ENCODE results near the gene PEX5.

Gene PEX5

GRCh38 chr12:7152818-7153217 is 36.7 kb upstream of the PEX5 start:
- no peaks in the 10 kb centered on the region for H4K20me1 ChIP-seq (ENCODE audit: insufficient read depth, low read length, poor library complexity, severe bottlenecking)
- peaks cover 73% of the 10 kb centered on the region; the same call in 1 of the 2 replicates for H3K36me3 ChIP-seq (ENCODE audit: insufficient read depth, low read length)
- no peak overlapping the region for H3K4me3 ChIP-seq (ENCODE audit: low read length, poor library complexity, severe bottlenecking)
- no peak overlapping the region for H3K4me2 ChIP-seq (ENCODE audit: low read depth, low read length, poor library complexity, severe bottlenecking)
- no peaks in the 10 kb centered on the region for H3K27me3 ChIP-seq (ENCODE audit: insufficient read depth, low read length, poor library complexity, severe bottlenecking)
- no peaks in the 10 kb centered on the region for H3K79me2 ChIP-seq (ENCODE audit: insufficient read depth, low read length)
- H3K9ac ChIP-seq (ENCODE audit: low read depth, low read length, poor library complexity, severe bottlenecking), result no peak overlapping the region
- no peaks in the 10 kb centered on the region for H3K9me3 ChIP-seq (ENCODE audit: insufficient read depth, low read depth, low read length)
- no peaks in the 10 kb centered on the region for H3F3A ChIP-seq (ENCODE audit: low read depth)
- H3K9me2 ChIP-seq (replicated peaks; ENCODE audit: low read depth, low read length), result no peaks in the 10 kb centered on the region
- no peak for TF ChIP-seq EZH2phosphoT487 (IDR thresholded peaks at IDR 0.05; ENCODE audit: borderline replicate concordance)
- TF ChIP-seq, protein P1, sequence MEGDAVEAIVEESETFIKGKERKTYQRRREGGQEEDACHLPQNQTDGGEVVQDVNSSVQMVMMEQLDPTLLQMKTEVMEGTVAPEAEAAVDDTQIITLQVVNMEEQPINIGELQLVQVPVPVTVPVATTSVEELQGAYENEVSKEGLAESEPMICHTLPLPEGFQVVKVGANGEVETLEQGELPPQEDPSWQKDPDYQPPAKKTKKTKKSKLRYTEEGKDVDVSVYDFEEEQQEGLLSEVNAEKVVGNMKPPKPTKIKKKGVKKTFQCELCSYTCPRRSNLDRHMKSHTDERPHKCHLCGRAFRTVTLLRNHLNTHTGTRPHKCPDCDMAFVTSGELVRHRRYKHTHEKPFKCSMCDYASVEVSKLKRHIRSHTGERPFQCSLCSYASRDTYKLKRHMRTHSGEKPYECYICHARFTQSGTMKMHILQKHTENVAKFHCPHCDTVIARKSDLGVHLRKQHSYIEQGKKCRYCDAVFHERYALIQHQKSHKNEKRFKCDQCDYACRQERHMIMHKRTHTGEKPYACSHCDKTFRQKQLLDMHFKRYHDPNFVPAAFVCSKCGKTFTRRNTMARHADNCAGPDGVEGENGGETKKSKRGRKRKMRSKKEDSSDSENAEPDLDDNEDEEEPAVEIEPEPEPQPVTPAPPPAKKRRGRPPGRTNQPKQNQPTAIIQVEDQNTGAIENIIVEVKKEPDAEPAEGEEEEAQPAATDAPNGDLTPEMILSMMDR (conservative IDR thresholded peaks at IDR 0.05; ENCODE audit: low read length), result no peak
- H2AFZ ChIP-seq (ENCODE audit: low read length), result no peak overlapping the region
- no peaks in the 10 kb centered on the region for H3K4me1 ChIP-seq (ENCODE audit: insufficient read depth, low read length, poor library complexity, severe bottlenecking)

- Histone ChIP-seq H3F3A (ENCODE audit: low read depth) (no peaks in the 10 kb centered on the region), H3K9me3 (ENCODE audit: insufficient read depth, low read depth, low read length) (no peaks in the 10 kb centered on the region), H3K9ac (ENCODE audit: low read depth, low read length, poor library complexity, severe bottlenecking) (no peak overlapping the region), H3K27me3 (ENCODE audit: insufficient read depth, low read length, poor library complexity, severe bottlenecking) (no peaks in the 10 kb centered on the region), H3K9me2 (replicated peaks; ENCODE audit: low read depth, low read length) (no peaks in the 10 kb centered on the region), H3K79me2 (ENCODE audit: insufficient read depth, low read length) (no peaks in the 10 kb centered on the region), H3K4me1 (ENCODE audit: insufficient read depth, low read length, poor library complexity, severe bottlenecking) (no peaks in the 10 kb centered on the region), H4K20me1 (ENCODE audit: insufficient read depth, low read length, poor library complexity, severe bottlenecking) (no peaks in the 10 kb centered on the region), H2AFZ (ENCODE audit: low read length) (no peak overlapping the region), H3K4me3 (ENCODE audit: low read length, poor library complexity, severe bottlenecking) (no peak overlapping the region), H3K4me2 (ENCODE audit: low read depth, low read length, poor library complexity, severe bottlenecking) (no peak overlapping the region), H3K36me3 (ENCODE audit: insufficient read depth, low read length) (peaks cover 67% of the 10 kb centered on the region; the same call in 1 of the 2 replicates)
- TF ChIP-seq EZH2phosphoT487 (IDR thresholded peaks at IDR 0.05; ENCODE audit: borderline replicate concordance), result no peak
- TF ChIP-seq, protein P1 (conservative IDR thresholded peaks at IDR 0.05; ENCODE audit: low read length), result no peak
These were observed 35.4 kb upstream of the PEX5 start for GRCh38 chr12:7154042-7154441.

GRCh38 chr12:7154901-7155470 is 34.5 kb upstream of the PEX5 start:
- no peak for TF ChIP-seq EZH2phosphoT487 (IDR thresholded peaks at IDR 0.05; ENCODE audit: borderline replicate concordance)
- TF ChIP-seq, protein P1 (conservative IDR thresholded peaks at IDR 0.05; ENCODE audit: low read length), result no peak
- Histone ChIP-seq H3K79me2 (ENCODE audit: insufficient read depth, low read length) (no peaks in the 10 kb centered on the region), H3K9me2 (replicated peaks; ENCODE audit: low read depth, low read length) (no peaks in the 10 kb centered on the region), H3K4me2 (ENCODE audit: low read depth, low read length, poor library complexity, severe bottlenecking) (no peak overlapping the region), H3K4me1 (ENCODE audit: insufficient read depth, low read length, poor library complexity, severe bottlenecking) (no peaks in the 10 kb centered on the region), H3K36me3 (ENCODE audit: insufficient read depth, low read length) (peaks cover 57% of the 10 kb centered on the region; the same call in 1 of the 2 replicates), H3K9me3 (ENCODE audit: insufficient read depth, low read depth, low read length) (no peaks in the 10 kb centered on the region), H3K9ac (ENCODE audit: low read depth, low read length, poor library complexity, severe bottlenecking) (no peak overlapping the region), H3K27me3 (ENCODE audit: insufficient read depth, low read length, poor library complexity, severe bottlenecking) (no peaks in the 10 kb centered on the region), H4K20me1 (ENCODE audit: insufficient read depth, low read length, poor library complexity, severe bottlenecking) (no peaks in the 10 kb centered on the region), H3F3A (ENCODE audit: low read depth) (no peaks in the 10 kb centered on the region), H3K4me3 (ENCODE audit: low read length, poor library complexity, severe bottlenecking) (no peak overlapping the region), H2AFZ (ENCODE audit: low read length) (no peak overlapping the region)

Data from Loucy (cell line).